Stomach (tissue), 4 donors: ENCODE data around the gene WDR26.

Experiments used
- EP300 ChIP-seq: sonication (generic); formaldehyde crosslinking; IDR thresholded peaks from one replicate; pipeline ENCODE4 v1.6.1; 2017; ENCODE audit warnings: antibody characterized with exemption
- POLR2AphosphoS5 ChIP-seq, 3 donors: sonication (generic); formaldehyde crosslinking; IDR thresholded peaks; one replicate each; pipeline ENCODE4 v1.6.1; 2016; ENCODE audit warnings: antibody characterized with exemption in 3 of 3
- TF ChIP-seq, protein P1 (sequence below), 7 experiments: fragments of 450-650 bp in 4 of 7; fragments of 200-600 bp in 3 of 7; sonication (generic) in 3 of 7; IDR thresholded peaks; one replicate each; pipeline ENCODE4 v1.5.1; 2016 to 2019; ENCODE audit warnings: antibody characterized with exemption in 7 of 7, control low read depth in 2 of 7, mild to moderate bottlenecking in 1 of 7

GRCh38 chr1:224405604-224405970 is 29.0 kb downstream of the WDR26 start:
- TF ChIP-seq, protein P1, sequence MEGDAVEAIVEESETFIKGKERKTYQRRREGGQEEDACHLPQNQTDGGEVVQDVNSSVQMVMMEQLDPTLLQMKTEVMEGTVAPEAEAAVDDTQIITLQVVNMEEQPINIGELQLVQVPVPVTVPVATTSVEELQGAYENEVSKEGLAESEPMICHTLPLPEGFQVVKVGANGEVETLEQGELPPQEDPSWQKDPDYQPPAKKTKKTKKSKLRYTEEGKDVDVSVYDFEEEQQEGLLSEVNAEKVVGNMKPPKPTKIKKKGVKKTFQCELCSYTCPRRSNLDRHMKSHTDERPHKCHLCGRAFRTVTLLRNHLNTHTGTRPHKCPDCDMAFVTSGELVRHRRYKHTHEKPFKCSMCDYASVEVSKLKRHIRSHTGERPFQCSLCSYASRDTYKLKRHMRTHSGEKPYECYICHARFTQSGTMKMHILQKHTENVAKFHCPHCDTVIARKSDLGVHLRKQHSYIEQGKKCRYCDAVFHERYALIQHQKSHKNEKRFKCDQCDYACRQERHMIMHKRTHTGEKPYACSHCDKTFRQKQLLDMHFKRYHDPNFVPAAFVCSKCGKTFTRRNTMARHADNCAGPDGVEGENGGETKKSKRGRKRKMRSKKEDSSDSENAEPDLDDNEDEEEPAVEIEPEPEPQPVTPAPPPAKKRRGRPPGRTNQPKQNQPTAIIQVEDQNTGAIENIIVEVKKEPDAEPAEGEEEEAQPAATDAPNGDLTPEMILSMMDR (IDR thresholded peaks at IDR 0.05): no peak
- TF ChIP-seq EP300: no peak
- no peak for TF ChIP-seq POLR2AphosphoS5 (IDR thresholded peaks at IDR 0.05)
